ENCODE data around the gene CRHR1.

Gene CRHR1

DNA sequence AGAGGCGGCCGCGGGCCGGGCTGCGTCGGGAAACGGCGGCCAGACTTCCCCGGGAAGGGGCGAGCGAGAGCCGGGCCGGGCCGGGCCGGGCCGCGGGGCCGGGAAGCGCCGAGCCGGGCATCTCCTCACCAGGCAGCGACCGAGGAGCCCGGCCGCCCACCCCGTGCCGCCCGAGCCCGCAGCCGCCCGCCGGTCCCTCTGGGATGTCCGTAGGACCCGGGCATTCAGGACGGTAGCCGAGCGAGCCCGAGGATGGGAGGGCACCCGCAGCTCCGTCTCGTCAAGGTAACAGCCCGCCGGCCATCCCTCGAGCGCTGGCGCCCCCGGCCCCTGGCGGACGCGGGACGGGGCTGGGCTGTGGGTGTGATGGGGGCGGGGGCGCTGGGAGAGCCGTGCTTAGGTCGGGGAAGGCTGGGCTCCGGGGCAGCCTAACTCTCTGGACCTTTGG, at the start of gene CRHR1:
TSS of gene CRHR1 (plus strand) at position 28 of the 448 bp plus-strand sequence. CDS start at position 253, 225 bp downstream.
- no peak within 1 kb of the TSS for H3K4me3 ChIP-seq (ENCODE audit: low read depth, low read length)
- DNase-seq (ENCODE audit: low read depth): no peak
- TF ChIP-seq MAX (IDR thresholded peaks at IDR 0.05; ENCODE audit: low read depth, low read length) (no peak), CTCF (IDR thresholded peaks at IDR 0.05; ENCODE audit: low read depth, low read length) (no peak), MYC (IDR thresholded peaks at IDR 0.05; ENCODE audit: low read depth, low read length) (no peak), POLR2A (IDR thresholded peaks at IDR 0.05; ENCODE audit: extremely low read depth, insufficient read length) (no peak)

GRCh38 chr17:45734598-45734997, 49.5 kb upstream of the CRHR1 start:
- no peak for TF ChIP-seq POLR2A (IDR thresholded peaks at IDR 0.05; ENCODE audit: extremely low read depth, insufficient read length)
- no peak for TF ChIP-seq CTCF (IDR thresholded peaks at IDR 0.05; ENCODE audit: low read depth, low read length)
- TF ChIP-seq MAX (IDR thresholded peaks at IDR 0.05; ENCODE audit: low read depth, low read length): no peak
- DNase-seq (ENCODE audit: low read depth): no peak
- no peak overlapping the region for H3K4me3 ChIP-seq (ENCODE audit: low read depth, low read length)

- no peak for DNase-seq (ENCODE audit: low read depth)
- TF ChIP-seq MYC (IDR thresholded peaks at IDR 0.05; ENCODE audit: low read depth, low read length): no peak
- no peak for TF ChIP-seq POLR2A (IDR thresholded peaks at IDR 0.05; ENCODE audit: extremely low read depth, insufficient read length)
- no peak for TF ChIP-seq MAX (IDR thresholded peaks at IDR 0.05; ENCODE audit: low read depth, low read length)
- TF ChIP-seq CTCF (IDR thresholded peaks at IDR 0.05; ENCODE audit: low read depth, low read length): no peak
- no peak overlapping the region for H3K4me3 ChIP-seq (ENCODE audit: low read depth, low read length)
Measured at GRCh38 chr17:45735488-45735887, 48.6 kb upstream of the CRHR1 start.

- no peak for DNase-seq (ENCODE audit: low read depth)
- H3K4me3 ChIP-seq (ENCODE audit: low read depth, low read length): no peak overlapping the region
- TF ChIP-seq MYC (IDR thresholded peaks at IDR 0.05; ENCODE audit: low read depth, low read length) (no peak), POLR2A (IDR thresholded peaks at IDR 0.05; ENCODE audit: extremely low read depth, insufficient read length) (no peak), MAX (IDR thresholded peaks at IDR 0.05; ENCODE audit: low read depth, low read length) (no peak), CTCF (IDR thresholded peaks at IDR 0.05; ENCODE audit: low read depth, low read length) (no peak)
Measured at GRCh38 chr17:45739786-45740185, 44.3 kb upstream of the CRHR1 start.

DNA sequence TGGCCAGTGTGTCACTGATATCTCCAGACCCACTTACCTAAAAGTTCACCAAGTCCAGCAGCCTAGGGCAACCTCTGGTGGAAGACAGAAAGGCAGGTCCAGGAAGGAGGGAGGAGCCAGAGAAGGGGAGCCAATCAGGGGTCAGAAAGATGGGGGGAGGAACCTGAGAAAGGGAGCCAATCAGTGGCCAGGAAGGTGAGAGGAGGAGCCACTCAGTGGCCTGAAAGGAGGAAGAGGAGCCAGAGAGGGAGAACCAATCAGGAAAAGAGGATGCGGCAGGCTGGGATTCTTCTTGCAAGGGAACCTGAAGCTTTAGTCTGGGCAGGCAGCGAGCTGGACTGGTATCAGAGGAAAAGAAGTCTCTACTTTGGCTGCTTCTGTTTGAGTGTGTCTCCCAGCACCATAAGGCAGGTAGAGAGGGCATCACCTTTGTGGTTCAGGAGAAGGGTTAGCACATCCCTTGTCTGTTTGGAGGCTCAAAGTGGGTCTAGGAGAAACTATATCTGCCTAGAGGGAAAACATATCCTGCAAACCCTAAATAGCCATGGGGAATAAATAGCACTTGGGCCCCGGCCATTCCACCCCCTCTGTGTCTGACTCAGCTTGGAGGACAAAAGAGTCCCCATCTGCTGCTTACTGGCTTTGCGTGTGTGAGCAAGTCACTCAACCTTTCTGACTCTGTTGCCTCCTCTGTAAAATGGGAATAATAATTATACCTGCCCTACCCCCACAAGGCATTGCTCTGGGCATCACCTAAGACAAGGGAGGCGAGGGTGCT, 43.4 kb upstream of the CRHR1 start:
- peak; percentile 64 for DNase-seq (ENCODE audit: low read depth)

More for the DNA sequence above, 43.4 kb upstream of the CRHR1 start:
- H3K4me3 ChIP-seq (ENCODE audit: low read depth, low read length): no peak overlapping the region
- TF ChIP-seq MAX (IDR thresholded peaks at IDR 0.05; ENCODE audit: low read depth, low read length) (no peak), MYC (IDR thresholded peaks at IDR 0.05; ENCODE audit: low read depth, low read length) (no peak), CTCF (IDR thresholded peaks at IDR 0.05; ENCODE audit: low read depth, low read length) (no peak), POLR2A (IDR thresholded peaks at IDR 0.05; ENCODE audit: extremely low read depth, insufficient read length) (no peak)
